Lower leg skin (tissue), 3 donors: Measurements from ENCODE around the gene UBL7.

Experiments used
- POLR2A ChIP-seq, 2 donors: fragments of 450-650 bp; IDR thresholded peaks; one replicate each; pipeline ENCODE4 v1.6.1; 2016 to 2017; ENCODE audit warnings: antibody characterized with exemption in 2 of 2, mild to moderate bottlenecking in 1 of 2, moderate library complexity in 1 of 2
- TF ChIP-seq, protein P1 (sequence below), 3 donors: fragments of 450-650 bp; IDR thresholded peaks; one replicate each; pipeline ENCODE4 v1.5.1; 2016; ENCODE audit warnings: antibody characterized with exemption in 3 of 3, mild to moderate bottlenecking in 3 of 3, moderate library complexity in 2 of 3

DNA sequence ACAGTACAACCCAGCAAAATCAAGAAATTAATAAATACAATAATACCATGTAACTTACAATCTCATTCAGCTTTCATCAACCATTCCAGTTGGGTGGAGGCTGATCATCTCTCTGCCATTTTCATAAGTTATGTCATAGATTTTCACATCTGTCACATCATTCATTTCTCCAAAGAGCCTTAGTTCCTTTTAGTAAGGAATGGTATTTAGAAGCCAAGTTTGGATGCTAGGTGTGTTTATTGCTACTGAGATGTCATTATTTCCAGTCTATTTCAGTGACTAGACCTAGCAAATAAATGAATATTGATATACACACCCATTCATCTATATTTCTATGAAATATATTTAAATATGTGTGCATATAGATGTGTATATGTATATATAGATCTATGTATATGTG, 2.7 kb upstream of the UBL7 start:
- TF ChIP-seq, protein P1, sequence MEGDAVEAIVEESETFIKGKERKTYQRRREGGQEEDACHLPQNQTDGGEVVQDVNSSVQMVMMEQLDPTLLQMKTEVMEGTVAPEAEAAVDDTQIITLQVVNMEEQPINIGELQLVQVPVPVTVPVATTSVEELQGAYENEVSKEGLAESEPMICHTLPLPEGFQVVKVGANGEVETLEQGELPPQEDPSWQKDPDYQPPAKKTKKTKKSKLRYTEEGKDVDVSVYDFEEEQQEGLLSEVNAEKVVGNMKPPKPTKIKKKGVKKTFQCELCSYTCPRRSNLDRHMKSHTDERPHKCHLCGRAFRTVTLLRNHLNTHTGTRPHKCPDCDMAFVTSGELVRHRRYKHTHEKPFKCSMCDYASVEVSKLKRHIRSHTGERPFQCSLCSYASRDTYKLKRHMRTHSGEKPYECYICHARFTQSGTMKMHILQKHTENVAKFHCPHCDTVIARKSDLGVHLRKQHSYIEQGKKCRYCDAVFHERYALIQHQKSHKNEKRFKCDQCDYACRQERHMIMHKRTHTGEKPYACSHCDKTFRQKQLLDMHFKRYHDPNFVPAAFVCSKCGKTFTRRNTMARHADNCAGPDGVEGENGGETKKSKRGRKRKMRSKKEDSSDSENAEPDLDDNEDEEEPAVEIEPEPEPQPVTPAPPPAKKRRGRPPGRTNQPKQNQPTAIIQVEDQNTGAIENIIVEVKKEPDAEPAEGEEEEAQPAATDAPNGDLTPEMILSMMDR (IDR thresholded peaks at IDR 0.05) = no peak
- TF ChIP-seq POLR2A (IDR thresholded peaks at IDR 0.05) = no peak
